HG02870 (cell line): ENCODE measurements around the gene NR5A1.

Experiments
- ATAC-seq: cut with Tn5 transposase; IDR thresholded peaks from one replicate; pipeline ENCODE4 v1.9.1; 2021; ENCODE audit warnings: mild to moderate bottlenecking, moderate library complexity; ENCODE audit not compliant: unreplicated experiment

Gene NR5A1

DNA sequence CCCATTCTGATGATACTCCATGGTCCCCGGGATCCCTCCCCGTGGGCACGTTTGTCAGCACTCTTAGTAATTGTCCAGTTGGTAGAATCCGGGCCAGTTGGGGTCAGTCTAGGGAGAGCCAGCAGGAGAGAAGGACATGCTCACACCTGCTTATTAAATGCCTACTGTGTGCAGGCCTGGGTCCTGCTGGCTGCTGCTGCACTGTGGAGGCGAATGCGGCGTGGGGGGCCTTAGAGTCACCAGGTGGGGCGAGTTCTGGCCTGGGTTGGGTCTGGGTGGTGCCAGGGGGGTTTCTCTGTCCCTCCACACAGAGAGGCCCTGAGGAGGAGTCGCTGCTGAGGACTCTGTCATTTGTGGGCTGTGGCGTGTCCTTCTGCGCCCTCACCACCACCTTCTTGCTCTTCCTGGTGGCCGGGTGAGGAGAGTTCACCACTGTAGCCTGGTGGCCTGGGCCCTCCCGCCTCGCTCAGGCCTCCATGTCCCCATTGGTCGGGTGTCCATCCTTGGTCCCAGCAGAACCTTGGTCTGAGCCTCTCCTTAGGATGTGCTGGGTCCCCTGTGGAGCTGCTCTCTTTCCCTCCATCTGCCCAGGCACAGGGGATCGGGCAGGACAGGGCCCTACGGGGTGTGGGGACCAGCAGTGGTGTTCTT lies 39.7 kb downstream of the NR5A1 start:
- no peak for ATAC-seq

DNA sequence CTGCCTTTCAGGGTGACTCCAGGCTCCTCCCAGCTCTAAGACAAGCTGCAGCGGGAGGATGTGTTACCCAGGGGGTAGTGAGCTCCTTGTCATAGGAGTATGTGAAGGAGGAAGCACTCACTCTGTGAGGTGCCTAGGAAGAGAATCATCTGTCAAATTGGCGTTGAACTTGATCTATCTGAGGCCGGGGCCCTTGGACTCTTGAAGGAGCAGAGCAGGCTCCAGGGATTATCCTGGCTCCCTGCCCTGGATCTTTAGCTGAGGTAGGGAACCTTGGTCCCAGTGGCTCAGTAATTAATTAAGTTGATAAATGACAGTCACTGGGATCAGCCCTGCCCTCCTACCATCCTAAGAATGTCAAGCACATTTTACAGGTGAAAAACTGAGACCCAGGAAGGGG lies 41.5 kb downstream of the NR5A1 start:
- no peak for ATAC-seq

DNA sequence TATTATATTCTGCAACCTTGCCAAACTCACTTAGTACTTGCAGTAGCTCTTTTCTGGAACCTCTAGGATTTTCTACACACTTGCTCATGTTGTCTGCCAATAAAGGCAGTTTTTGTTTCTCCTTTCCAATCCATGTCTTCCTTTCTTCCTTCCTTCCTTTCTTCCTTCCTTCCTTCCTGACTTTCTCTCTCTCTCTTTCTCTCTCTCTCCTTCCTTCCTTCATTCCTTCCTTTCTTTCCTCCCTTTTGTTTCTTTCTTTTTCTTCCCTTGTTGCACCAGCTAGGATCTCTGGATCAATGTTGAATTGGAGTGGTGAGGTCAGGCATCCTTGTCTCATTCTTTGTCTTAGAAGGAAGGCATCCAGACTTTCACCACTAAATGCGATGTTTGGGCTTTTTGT lies 44.5 kb downstream of the NR5A1 start:
- ATAC-seq, result no peak

DNA sequence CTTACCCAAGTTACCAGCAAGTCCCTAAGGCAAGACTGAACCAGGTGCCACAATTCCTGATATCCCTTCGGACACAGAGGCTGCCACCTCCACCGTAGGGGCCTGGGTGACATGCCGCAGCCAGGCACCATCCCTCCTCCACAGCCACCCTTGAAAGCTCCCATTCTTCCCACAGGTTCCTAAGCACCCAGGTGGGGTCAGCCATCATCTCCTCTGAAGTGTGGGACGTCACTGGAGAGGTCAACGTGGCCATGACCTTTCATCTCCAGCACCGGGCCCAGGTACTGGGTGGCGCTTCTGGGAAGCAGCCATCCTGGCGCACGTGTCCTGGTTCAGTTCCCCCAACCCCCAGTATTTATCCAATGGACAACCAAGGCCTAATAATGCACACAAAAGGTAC lies 48.8 kb downstream of the NR5A1 start:
- no peak for ATAC-seq

DNA sequence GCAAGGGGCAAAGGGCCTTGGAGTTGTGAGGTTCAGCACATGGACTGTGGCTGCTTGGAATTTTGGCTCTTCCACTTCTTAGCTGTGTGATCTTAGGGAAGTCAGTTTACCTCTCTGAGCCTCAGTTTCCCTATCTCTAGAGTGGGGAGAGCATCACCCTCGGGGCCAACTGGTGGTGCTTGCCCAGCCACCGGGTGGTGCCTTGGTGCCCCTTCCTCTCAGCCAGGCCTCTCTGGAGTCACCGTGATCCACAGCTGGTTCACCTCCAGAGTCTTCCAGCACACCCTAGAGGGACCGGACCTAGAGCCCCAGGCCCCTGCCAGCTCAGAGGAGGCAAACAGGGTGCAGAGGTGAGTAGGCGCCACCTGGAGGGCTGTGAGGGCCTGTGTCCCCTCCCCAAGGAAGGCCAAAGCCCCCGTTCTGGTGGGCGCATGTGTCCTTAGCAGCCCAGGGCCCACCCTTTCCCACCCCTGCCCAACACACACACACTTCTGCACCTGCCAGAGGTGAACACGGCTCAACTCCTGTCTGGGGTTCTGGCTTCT lies 49.2 kb downstream of the NR5A1 start:
- ATAC-seq, result no peak

DNA sequence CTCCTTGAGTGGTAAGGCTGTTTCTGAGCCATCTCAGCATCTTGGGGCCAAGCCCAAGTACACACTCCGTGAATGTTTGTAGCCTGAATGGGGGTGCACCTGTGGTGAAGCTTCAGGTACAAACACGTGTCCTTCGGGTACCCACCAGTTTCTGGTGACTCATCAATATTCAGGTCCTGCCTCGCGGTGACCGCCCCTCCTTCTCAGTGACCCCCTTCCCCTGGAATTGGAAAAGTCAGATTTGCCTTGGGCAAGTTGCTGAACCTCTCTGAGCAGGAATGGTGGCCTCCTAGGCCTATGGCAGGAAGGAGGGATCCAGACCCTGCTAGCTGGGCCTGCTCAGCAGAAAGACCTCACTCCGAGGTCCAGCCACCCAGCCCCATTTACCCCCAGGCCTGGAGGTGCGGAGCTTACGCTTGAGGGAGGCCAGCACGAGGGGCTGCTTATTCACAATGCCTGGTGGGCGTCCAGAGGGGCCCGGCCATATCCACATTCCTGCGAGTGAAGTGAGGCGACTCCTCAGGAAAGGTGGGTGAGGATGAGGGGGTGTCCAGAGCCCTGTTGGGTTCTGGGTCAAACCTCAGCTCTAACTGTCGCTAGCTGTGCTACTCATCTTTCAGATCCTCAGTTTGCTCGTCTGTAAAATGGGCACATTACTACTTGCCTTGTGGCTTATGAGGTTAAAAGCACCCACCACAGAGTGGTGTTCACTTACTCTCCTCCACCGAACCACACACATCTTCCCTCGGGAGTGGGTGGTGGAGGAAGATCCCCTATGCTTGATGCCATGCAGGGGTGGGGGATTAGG lies 49.9 kb downstream of the NR5A1 start:
- no peak for ATAC-seq

DNA sequence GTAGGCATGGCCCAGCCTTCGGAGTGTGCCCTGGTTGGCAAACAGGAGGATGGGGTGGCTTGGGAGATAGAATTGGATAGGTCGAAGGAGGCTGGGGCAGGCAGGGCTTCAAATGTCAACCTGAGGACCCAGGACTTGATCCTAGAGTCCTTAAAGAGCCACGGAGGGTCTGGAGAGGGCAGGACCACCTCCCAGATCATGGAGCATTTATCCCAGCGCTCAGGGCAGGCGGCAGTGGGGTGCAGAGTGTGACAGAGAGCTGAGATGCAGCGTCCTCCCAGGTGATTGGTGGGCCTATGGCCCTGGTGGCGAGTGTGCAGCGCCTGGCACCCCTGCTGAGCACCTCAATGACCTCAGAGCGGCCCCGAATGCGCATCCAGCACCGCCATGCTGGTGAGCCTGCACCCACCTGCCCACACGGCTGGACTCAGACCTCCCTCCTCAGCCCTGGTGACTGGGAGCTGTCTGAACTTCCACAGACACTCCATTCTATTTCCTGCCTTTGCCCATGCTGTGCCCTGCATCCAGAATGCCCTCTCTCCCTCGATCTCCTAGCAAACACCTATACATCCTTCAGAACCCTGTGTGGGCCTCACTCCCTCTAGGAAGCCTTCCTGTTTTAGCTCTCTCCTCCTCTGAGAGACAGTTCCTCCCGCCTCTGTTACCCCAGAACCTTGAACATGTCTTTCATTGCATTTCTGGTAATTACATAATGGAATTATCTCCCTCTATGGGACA lies 50.7 kb downstream of the NR5A1 start:
- no peak for ATAC-seq

DNA sequence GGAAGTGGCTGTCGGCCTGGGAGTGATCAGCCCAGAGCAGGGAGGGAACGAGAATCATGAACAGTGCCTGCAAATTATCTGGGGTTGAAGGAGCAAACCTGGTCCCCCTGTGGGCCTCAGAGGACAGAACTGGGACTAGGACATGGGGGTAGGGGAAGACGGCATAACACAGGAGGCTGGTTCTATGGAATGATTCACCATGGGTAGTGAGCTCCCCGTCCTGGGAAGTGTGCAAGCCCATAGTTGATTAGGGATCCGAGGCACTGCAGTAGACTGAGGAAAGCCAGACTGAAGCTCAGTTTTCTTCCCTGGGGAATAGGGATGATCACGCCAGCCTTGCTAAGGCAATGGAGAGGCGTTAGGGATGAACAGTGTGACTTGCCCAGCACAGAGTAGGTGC lies 51.4 kb downstream of the NR5A1 start:
- no peak for ATAC-seq

DNA sequence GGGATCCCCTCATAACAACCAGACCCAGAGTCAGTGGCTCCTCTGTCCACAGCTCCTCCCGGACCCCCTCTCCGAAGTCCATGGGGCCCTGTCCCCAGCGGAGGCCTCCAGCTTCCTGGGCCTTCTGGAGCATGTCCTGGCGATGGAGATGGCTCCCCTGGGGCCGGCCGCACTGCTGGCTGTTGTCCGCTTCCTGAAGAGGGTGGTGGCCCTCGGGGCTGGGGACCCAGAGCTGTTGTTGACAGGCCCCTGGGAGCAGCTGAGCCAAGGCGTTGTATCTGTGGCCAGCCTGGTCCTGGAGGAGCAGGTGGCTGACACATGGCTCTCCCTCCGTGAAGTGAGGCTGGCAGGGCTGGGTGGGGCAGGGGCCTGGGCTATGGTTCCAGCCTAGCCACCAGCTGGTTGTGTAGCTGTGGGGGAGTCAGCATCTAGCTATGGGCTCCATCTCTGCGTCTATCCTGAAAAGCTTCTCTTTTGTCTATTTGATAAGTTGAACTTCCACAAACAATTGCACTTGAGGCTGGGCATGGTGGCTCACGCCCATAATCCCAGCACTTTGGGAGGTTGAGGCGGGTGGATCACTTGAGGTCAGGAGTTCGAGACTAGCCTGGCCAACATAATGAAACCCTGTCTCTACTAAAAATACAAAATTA lies 52.3 kb downstream of the NR5A1 start:
- no peak for ATAC-seq

DNA sequence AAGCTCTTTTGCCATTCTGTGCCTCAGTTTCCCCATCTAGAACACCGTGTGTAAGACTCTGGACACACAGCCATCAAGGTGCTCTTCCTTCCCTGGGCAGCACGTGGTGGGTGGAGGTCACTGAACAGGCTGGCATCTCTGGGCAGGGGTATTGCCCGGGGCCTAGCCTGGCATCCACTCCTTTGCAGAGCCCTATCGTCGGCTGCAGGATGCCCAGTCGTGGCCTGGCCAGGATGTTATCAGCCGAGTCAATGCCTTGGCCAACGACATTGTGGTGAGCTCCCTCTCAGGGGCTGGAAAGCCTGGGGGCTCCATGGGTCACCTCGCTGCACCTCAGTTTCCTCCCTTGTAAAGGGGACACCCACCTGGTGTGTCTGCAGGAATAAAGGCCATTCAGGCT lies 52.9 kb downstream of the NR5A1 start:
- ATAC-seq, result no peak

DNA sequence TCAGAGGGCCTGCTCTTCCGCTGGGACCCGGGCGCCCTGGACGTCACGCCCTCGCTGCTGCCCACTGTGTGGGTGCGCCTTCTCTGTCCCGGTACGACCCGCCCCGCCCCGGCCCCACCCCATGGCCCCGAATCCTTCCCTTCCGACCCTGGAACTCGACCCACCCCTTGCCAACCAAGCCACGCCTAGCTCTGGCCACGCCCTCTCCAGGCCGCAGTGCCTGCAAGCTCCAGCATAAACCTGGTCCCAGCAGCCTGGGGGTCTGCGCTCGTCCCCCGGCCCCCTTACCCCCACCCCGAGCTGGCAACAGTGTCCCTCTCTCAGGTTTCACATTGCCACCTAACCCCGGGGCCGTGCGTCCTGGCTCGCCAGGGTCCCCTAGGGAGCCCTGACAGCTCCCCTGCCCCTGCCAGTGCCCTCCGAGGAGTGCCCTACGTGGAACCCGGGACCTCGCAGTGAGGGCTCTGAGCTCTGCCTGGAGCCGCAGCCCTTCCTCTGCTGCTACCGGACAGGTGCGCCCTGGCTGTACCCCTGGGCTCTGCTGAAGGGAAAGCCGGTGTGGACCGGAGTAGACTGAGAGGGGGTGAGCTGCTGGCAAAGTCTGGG lies 53.5 kb downstream of the NR5A1 start:
- ATAC-seq, result no peak

DNA sequence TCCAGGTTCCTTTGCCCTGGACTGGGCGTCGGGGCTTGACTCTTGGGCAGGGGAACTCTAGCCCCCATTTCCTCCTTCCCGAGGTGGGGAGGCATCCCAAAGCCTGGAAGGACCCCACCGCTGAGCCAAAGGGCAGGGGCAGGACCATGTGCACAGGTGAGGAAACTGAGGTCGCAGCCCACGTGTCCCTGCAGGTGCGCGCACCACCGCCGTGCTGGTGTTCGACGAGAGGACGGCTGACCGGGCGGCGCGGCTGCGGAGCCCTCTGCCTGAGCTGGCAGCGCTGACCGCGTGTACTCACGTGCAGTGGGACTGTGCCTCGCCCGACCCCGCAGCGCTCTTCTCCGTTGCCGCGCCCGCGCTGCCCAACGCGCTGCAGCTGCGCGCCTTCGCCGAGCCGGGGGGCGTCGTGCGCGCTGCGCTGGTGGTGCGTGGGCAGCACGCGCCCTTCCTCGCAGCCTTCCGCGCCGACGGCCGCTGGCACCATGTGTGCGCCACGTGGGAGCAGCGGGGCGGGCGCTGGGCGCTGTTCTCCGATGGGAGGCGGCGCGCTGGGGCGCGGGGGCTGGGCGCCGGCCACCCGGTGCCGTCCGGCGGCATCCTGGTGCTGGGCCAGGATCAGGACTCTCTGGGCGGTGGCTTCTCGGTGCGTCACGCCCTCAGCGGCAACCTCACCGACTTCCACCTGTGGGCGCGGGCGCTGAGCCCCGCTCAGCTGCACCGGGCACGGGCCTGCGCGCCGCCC lies 54.2 kb downstream of the NR5A1 start:
- no peak for ATAC-seq

DNA sequence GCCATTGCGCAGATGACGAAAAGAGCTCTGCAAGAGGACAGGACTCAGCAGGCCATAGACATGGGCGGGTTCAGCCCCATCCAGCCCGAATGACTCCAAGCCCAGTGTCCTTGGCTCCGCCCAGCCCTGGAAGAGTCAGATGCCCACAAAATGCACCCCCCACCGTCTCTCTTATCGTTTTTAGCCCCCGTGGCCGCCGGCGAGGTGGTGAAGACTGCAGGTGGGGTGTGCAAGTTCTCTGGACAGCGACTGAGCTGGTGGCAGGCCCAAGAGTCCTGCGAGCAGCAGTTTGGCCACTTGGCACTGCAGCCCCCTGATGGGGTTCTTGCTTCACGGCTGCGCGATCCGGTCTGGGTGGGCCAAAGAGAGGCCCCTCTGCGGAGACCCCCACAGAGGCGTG lies 54.9 kb downstream of the NR5A1 start:
- ATAC-seq, result no peak

DNA sequence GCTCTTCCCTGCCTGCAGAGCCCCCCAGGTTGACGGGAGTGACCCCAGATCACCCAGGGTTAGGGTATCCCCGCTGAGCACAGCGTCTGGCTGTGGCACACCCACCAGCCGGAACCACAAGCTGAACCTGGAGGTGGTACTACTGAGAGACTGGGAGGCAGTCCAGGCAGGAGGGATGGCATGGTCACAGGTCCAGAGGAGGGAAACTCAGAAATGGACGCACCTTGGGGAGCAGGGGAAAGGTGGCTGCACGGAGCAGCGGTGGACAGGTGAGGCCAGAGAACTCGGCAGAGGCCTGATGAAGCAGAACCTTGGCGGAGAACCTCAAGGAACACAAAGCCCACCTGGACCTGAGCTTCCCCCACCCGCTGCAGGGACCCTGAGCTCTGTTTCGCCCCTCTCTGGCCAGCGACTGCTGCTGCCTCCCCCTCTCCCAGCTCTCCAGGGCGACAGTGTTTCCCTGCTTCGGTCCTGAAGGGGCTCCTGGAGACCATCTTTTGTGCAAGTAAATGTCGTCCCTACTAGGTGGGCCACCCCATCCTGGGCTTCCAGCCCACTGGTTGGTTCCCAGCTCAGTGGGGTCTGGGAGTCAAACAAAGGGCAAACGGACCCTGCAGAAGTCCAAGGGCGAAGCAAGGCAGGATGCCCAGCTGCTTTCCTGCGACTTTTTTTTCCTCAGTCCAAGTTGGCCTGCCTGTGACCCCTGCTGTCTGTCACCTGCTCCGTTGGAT lies 56.1 kb downstream of the NR5A1 start:
- ATAC-seq, result no peak

DNA sequence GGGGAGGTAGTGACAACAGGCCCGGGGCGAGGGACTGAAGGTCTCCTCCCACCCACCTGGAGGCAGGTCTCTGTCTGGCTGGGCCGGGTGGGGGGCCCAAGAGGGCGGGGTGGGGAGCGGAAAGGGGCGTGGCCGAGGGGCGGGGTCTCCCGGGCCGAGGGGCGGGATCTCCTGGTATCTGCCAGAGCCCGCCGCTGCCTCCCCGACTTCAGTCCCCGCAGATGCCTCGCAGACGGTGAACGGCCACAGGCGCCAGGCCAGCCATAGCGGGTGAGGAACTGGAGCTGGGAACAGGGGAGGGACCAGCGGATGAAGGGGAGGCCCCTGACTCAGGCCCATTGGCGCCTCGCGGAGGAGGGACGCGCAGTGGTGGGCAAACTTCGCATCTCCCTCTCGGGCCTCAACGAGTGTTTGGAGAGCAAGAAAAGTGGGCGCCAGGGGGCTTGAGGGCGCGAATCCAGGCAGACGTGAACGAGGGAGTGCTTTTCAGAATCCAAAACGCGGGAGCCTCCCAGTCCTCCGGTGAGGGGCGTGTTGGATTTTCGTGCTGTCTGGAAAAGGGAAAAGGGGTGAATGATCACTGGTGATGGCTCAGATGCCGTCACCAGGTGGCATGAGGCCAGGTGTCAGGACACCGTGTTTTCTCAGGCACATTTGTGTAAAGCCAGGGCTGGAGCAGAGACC lies 56.8 kb downstream of the NR5A1 start, which contains the start of gene ADGRD2:
Gene ADGRD2 (plus strand): TSS at position 211 of the 684 bp plus-strand sequence. CDS start 1,216 bp downstream, outside the sequence.
- no peak for ATAC-seq

DNA sequence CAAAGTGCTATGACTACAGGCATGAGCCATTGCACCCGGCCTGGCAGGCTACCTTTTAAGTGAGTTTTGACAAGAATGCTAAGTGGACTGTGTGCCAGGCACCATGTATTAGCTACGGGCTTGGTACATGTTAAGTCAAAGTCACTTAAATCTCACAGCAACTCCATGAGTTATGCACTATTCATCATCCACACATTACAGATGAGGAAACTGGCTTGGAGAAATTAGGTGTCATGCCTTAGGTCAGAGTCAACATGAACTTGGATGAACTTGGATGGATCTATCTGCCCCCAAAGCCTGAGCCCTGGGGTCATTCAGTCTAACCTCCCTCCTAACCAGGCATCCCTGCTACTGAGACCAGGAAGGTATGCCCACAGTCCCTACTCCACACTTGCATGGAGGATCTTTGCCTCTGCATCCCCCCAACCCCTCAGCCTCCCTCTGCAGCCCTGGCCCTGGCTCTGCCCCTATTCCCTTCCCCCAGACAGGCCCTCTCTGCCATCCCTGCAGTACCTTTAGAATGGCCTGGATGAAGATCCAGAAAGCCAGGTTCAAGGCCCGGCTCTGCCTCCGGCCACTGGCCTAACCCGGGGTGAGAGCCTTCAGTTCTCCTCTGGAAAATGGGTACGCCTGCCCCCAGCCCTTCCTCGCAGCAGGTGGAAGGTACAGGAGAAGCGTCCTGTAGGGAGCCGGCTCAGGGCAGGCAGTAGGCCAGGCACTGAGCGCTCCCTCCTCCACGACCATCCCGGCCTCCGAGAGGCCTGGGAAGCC lies 57.6 kb downstream of the NR5A1 start:
- no peak for ATAC-seq

DNA sequence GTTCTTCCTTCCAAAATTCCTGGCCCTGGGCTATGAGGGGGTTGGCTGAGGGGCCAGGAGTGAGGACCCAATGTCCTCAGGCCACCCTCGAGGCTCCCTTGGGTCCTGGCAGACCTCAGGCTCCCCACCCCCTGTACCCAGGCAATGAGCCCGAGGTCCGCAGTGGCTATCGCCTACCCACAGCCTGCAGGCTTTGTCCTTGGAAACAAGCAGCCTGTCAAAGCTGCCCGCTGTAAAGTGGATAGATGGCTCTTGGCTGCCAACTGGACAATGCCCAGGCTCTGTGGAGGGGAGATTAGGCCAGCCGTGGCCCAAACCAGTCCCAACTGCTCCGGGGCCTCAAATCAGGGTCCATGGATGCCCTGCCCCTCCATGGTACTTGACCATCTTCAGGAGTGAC lies 59.2 kb downstream of the NR5A1 start:
- ATAC-seq, result no peak

DNA sequence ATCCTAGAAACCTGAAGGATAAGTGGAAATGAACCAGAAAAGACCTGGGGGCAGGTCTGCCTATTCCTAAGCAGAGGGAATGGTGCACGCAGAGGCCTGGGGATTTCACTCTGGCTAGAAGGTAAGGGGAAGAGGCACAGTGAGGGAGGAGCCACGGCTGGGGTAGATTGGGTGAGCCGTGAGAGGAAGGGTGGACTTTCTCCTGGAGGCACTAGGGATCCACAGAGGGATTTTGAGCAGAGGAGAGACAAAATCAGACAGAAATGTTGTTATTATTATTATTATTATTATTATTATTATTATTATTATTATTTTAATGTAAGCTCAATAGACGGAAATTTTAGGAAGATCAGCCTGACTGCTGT lies 59.9 kb downstream of the NR5A1 start:
- no peak for ATAC-seq
